GM12864 (cell line): Measurements from ENCODE around the gene RNPEP.

Source experiments
- DNase-seq: peaks from one replicate; pipeline ENCODE4 v3.0.0-alpha.2; 2011; ENCODE audit warnings: low read depth
- H3K4me3 ChIP-seq: 2 replicates; pipeline ENCODE4 v1.5.1; 2011; ENCODE audit warnings: mild to moderate bottlenecking, low read depth, low read length, control low read depth
- CTCF ChIP-seq: IDR thresholded peaks from 2 replicates; pipeline ENCODE4 v1.5.1; 2011; ENCODE audit warnings: low read depth, mild to moderate bottlenecking, moderate library complexity, low read length, control low read depth, inconsistent platforms; ENCODE audit errors: missing control alignments

Gene RNPEP

GRCh38 chr1:202036595-202037387, 54.3 kb downstream of the RNPEP start:
- no peak for DNase-seq
- no peak overlapping the region for H3K4me3 ChIP-seq
- no peak for TF ChIP-seq CTCF

- no peak for TF ChIP-seq CTCF
- H3K4me3 ChIP-seq: no peak overlapping the region
- DNase-seq: no peak
These were observed 55.4 kb downstream of the RNPEP start for GRCh38 chr1:202037706-202038296.

GRCh38 chr1:202038688-202039346, 56.4 kb downstream of the RNPEP start:
- H3K4me3 ChIP-seq: no peak overlapping the region
- peak; percentile 12 for DNase-seq
- TF ChIP-seq CTCF: no peak

GRCh38 chr1:202045705-202046104, 63.3 kb downstream of the RNPEP start:
- TF ChIP-seq CTCF: no peak
- no peak for DNase-seq
- no peak overlapping the region for H3K4me3 ChIP-seq

- TF ChIP-seq CTCF: no peak
- H3K4me3 ChIP-seq: no peak overlapping the region
- DNase-seq: no peak
These were observed 63.8 kb downstream of the RNPEP start for GRCh38 chr1:202046227-202046626.

GRCh38 chr1:202046748-202047708, 64.6 kb downstream of the RNPEP start:
- TF ChIP-seq CTCF: no peak
- DNase-seq: no peak
- H3K4me3 ChIP-seq: no peak overlapping the region
